Neural progenitor cell (in vitro differentiated cells): Measurements from ENCODE around the gene SNX11. TPM values are rescaled to one million over a fixed set of nuclear protein-coding genes. Genes with fewer than 3 reads are reported as not detected.

Experiments
- DNase-seq: peaks from one replicate; pipeline ENCODE4 v3.0.0-alpha.2; 2016; ENCODE audit warnings: low spot score
- H2AFZ ChIP-seq: fragments of 200-600 bp; sonication (generic); replicated peaks from 2 replicates; pipeline ENCODE4 v1.6.1; 2016; ENCODE audit warnings: antibody characterized with exemption
- H3F3A ChIP-seq: fragments of 200-600 bp; sonication (generic); 2 replicates; pipeline ENCODE4 v1.6.1; 2016; ENCODE audit warnings: antibody characterized with exemption, low read depth
- H3K27ac ChIP-seq: fragments of 200-600 bp; sonication (generic); 2 replicates; pipeline ENCODE4 v1.5.1; 2016; ENCODE audit warnings: mild to moderate bottlenecking
- H3K27me3 ChIP-seq: fragments of 200-600 bp; sonication (generic); 2 replicates; pipeline ENCODE4 v1.6.1; 2016; ENCODE audit warnings: mild to moderate bottlenecking, moderate library complexity
- H3K36me3 ChIP-seq: fragments of 200-600 bp; sonication (generic); 2 replicates; pipeline ENCODE4 v1.5.1; 2016
- H3K4me1 ChIP-seq: fragments of 200-600 bp; sonication (generic); 2 replicates; pipeline ENCODE4 v1.6.1; 2016; ENCODE audit warnings: mixed run types
- H3K4me2 ChIP-seq: fragments of 200-600 bp; sonication (generic); 2 replicates; pipeline ENCODE4 v1.6.1; 2016
- H3K4me3 ChIP-seq: fragments of 200-600 bp; sonication (generic); 2 replicates; pipeline ENCODE4 v1.5.1; 2016
- H3K79me2 ChIP-seq: fragments of 200-600 bp; sonication (generic); 2 replicates; pipeline ENCODE4 v1.6.1; 2016; ENCODE audit warnings: low read depth
- H3K9ac ChIP-seq: fragments of 200-600 bp; sonication (generic); 2 replicates; pipeline ENCODE4 v1.6.1; 2016
- H3K9me3 ChIP-seq: fragments of 200-600 bp; sonication (generic); 2 replicates; pipeline ENCODE4 v1.5.1; 2016; ENCODE audit warnings: low read depth
- H4K20me1 ChIP-seq: fragments of 200-600 bp; sonication (generic); 2 replicates; pipeline ENCODE4 v1.6.1; 2016; ENCODE audit warnings: low read depth
- H3K27ac Mint-ChIP-seq: 3 replicates; pipeline ENCODE4 v1.8.0; 2021; ENCODE audit warnings: mixed read lengths
- H3K27me3 Mint-ChIP-seq: 2 replicates; pipeline ENCODE4 v1.8.0; 2022; ENCODE audit warnings: low read depth, mild to moderate bottlenecking, inconsistent platforms, moderate library complexity, mixed read lengths; ENCODE audit not compliant: insufficient read depth
- H3K36me3 Mint-ChIP-seq: 3 replicates; pipeline ENCODE4 v1.8.0; 2021; ENCODE audit warnings: mixed read lengths
- H3K4me1 Mint-ChIP-seq: 3 replicates; pipeline ENCODE4 v1.8.0; 2021; ENCODE audit warnings: mixed read lengths
- H3K4me3 Mint-ChIP-seq: 3 replicates; pipeline ENCODE4 v1.8.0; 2021; ENCODE audit warnings: mild to moderate bottlenecking, moderate library complexity, mixed read lengths
- H3K9me3 Mint-ChIP-seq: 3 replicates; pipeline ENCODE4 v1.8.0; 2020; ENCODE audit warnings: mixed read lengths
- CTCF ChIP-seq: fragments of 200-600 bp; sonication (generic); IDR thresholded peaks from 2 replicates; pipeline ENCODE4 v1.5.1; 2017; ENCODE audit warnings: antibody characterized with exemption, mild to moderate bottlenecking
- EZH2 ChIP-seq: fragments of 200-600 bp; sonication (generic); IDR thresholded peaks from 2 replicates; pipeline ENCODE4 v1.6.1; 2017; ENCODE audit warnings: antibody characterized with exemption, mild to moderate bottlenecking, moderate library complexity
- EZH2phosphoT487 ChIP-seq: fragments of 200-600 bp; sonication (generic); IDR thresholded peaks from 2 replicates; pipeline ENCODE4 v1.6.1; 2017; ENCODE audit warnings: antibody characterized with exemption
- total RNA-seq: library from RNA; depleted of rRNA; stranded (reverse); fragments of >200 nt; gene quantifications from 2 replicates; pipeline ENCODE4 v1.2.3, GENCODE V29; 2015; ENCODE audit warnings: low replicate concordance

The SNX11 gene
- total RNA-seq, 1 donor from 2014 or later = 23.4 TPM

- no peak overlapping the region for H2AFZ ChIP-seq
- no peak overlapping the region for H3K27ac ChIP-seq
- Mint-ChIP-seq H3K4me3 (no peak overlapping the region), H3K36me3 (no peaks in the 10 kb centered on the region), H3K27ac (no peak overlapping the region), H3K9me3 (no peaks in the 10 kb centered on the region), H3K4me1 (peaks cover 42% of the 10 kb centered on the region), H3K27me3 (peaks cover 15% of the 10 kb centered on the region)
- peaks cover 14% of the 10 kb centered on the region for H3K4me1 ChIP-seq
- H3F3A ChIP-seq = peaks cover 7% of the 10 kb centered on the region
- no peaks in the 10 kb centered on the region for H3K79me2 ChIP-seq
- no peak overlapping the region for H3K4me2 ChIP-seq
- H3K4me3 ChIP-seq = no peak overlapping the region
- no peaks in the 10 kb centered on the region for H3K36me3 ChIP-seq
- H3K27me3 ChIP-seq = peaks cover 10% of the 10 kb centered on the region
- H3K9ac ChIP-seq = no peak overlapping the region
- no peaks in the 10 kb centered on the region for H3K9me3 ChIP-seq
- no peak for DNase-seq
- H4K20me1 ChIP-seq = no peaks in the 10 kb centered on the region
- TF ChIP-seq CTCF (no peak), EZH2phosphoT487 (no peak), EZH2 (no peak)
These were observed 52.9 kb downstream of the SNX11 start for GRCh38 chr17:48160177-48161081.

- Histone ChIP-seq H2AFZ (no peak overlapping the region), H3K27ac (no peak overlapping the region), H3K9ac (no peak overlapping the region), H3K4me1 (peaks cover 9% of the 10 kb centered on the region), H4K20me1 (no peaks in the 10 kb centered on the region), H3K27me3 (peaks cover 10% of the 10 kb centered on the region), H3K4me3 (no peak overlapping the region), H3K4me2 (no peak overlapping the region), H3K36me3 (no peaks in the 10 kb centered on the region), H3K79me2 (no peaks in the 10 kb centered on the region), H3K9me3 (no peaks in the 10 kb centered on the region), H3F3A (peaks cover 7% of the 10 kb centered on the region)
- no peak for DNase-seq
- no peaks in the 10 kb centered on the region for H3K9me3 Mint-ChIP-seq
- peaks cover 36% of the 10 kb centered on the region for H3K4me1 Mint-ChIP-seq
- H3K36me3 Mint-ChIP-seq = no peaks in the 10 kb centered on the region
- no peak overlapping the region for H3K4me3 Mint-ChIP-seq
- TF ChIP-seq EZH2 (no peak), CTCF (no peak), EZH2phosphoT487 (no peak)
- H3K27ac Mint-ChIP-seq = no peak overlapping the region
- peaks cover 12% of the 10 kb centered on the region for H3K27me3 Mint-ChIP-seq
These were observed 53.8 kb downstream of the SNX11 start for GRCh38 chr17:48161127-48161905.

- H3K27me3 ChIP-seq = peaks cover 10% of the 10 kb centered on the region
- H3F3A ChIP-seq = peaks cover 7% of the 10 kb centered on the region
- H4K20me1 ChIP-seq = no peaks in the 10 kb centered on the region
- no peaks in the 10 kb centered on the region for H3K9me3 ChIP-seq
- H3K4me1 Mint-ChIP-seq = peaks cover 30% of the 10 kb centered on the region
- peaks cover 12% of the 10 kb centered on the region for H3K27me3 Mint-ChIP-seq
- no peak for DNase-seq
- H3K4me2 ChIP-seq = no peak overlapping the region
- peaks cover 7% of the 10 kb centered on the region for H3K4me1 ChIP-seq
- no peaks in the 10 kb centered on the region for H3K9me3 Mint-ChIP-seq
- H3K27ac ChIP-seq = no peak overlapping the region
- H3K4me3 ChIP-seq = no peak overlapping the region
- H3K79me2 ChIP-seq = no peaks in the 10 kb centered on the region
- H3K36me3 Mint-ChIP-seq = no peaks in the 10 kb centered on the region
- H3K36me3 ChIP-seq = no peaks in the 10 kb centered on the region
- TF ChIP-seq CTCF = no peak
- no peak for TF ChIP-seq EZH2
- TF ChIP-seq EZH2phosphoT487 = no peak
- H3K9ac ChIP-seq = no peak overlapping the region
- no peak overlapping the region for H2AFZ ChIP-seq
- H3K27ac Mint-ChIP-seq = no peak overlapping the region
- H3K4me3 Mint-ChIP-seq = no peak overlapping the region
These were observed 54.9 kb downstream of the SNX11 start for GRCh38 chr17:48162306-48162934.
